Heart left ventricle (tissue), 13 donors: ENCODE data around the gene UBE2I.

Experiments used
- CTCF ChIP-seq, 12 donors: fragments of 200-600 bp; sonication (generic) in 4 of 12; IDR thresholded peaks; one replicate each; pipeline versions ENCODE4 v1.5.0 to v1.8.0; 2018 to 2022; ENCODE audit warnings: antibody characterized with exemption in 12 of 12, mild to moderate bottlenecking in 5 of 12
- POLR2A ChIP-seq, 2 donors: fragments of 450-650 bp; IDR thresholded peaks; one replicate each; pipeline ENCODE4 v1.6.1; 2017; ENCODE audit warnings: antibody characterized with exemption in 2 of 2, mild to moderate bottlenecking in 2 of 2, moderate library complexity in 2 of 2
- donor health status: ischemic (EF 13 %, LVEDD 7.1; RV severe dilation, severe dysfunction).
- donor health status: DM: no; HTN: yes; CAD: no.
- donor health status: DM: no; HTN: no; CAD: no.
- donor health status: ischemic (EF 25% LVEDD 6.9; RV normal size, moderate dysfunction).
- donor health status: ischemic (EF 25% LVEDD 5.7; RV mildly dilated, moderate dysfunction).
- donor health status: ischemic (EF 35%, LVEDD 5.7; RV mildly dilated, moderate dysfunction).
- donor health status: nonischemic (EF 11% LVEDD 7.7; RV severe dilation, severe dysfunction).
- donor health status: DM: yes; HTN: yes; CAD: no.
- donor health status: PGD.
- donor health status: ischemic (EF 29% LVEDD 5.4; RV normal size, mild dysfunction).
- donor health status: nonischemic (EF 23%, LVEDD 6.1; RV moderate dilation, normal function).

GRCh38 chr16:1311738-1312466 lies 2.5 kb downstream of the UBE2I start:
- no peak for TF ChIP-seq CTCF (IDR thresholded peaks at IDR 0.05)
- TF ChIP-seq POLR2A (IDR thresholded peaks at IDR 0.05), result no peak
